Measurements from ENCODE around the gene SLC5A5. TPM values are rescaled to one million over a fixed set of nuclear protein-coding genes. Genes with fewer than 3 reads are reported as not detected.

SLC5A5 gene
- total and polyA plus RNA-seq, 2 of the 8 experiments (the other 6 are each of a cell fraction or from before 2014, with no cell fraction given): 1.5 to 1.8 TPM

DNA sequence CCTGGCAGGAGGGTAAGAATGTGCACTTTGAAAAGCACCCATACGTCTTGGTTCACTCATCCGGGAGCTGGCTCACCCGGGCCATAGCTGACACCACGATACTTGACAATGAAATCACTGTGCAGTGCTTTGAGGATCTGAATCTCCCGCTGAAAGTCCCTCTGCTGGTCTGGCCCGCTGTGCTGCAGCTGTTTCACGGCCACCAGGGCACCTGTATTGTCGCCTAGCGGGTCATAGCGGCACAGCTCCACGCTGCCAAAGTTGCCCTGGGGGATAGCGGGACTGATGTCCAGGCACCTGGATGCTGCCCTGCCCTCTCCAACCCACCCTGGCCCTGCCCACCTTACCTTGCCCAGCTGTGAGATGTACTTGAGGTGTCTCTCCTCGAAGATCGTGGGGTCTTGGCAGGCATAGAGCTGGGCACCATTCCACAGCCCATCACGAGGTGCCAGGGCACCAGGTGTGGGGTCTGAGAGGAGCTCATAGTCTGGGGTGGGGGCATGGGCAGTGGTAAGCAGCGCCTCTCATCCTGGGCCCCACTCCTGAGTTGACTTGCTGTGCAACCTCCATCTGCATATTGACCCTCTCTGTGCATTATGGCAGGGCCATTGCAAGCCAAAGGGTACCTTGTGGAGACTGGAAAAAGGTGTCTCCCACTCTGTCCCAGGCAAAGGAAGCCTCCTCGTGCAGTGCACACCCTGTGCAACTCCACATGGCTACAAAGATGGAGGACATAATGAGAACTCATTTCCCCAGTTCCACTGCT is 39.1 kb upstream of the SLC5A5 start (continued):
- no peak for TF ChIP-seq RNF2 (IDR thresholded peaks at IDR 0.05; ENCODE audit: borderline replicate concordance, low read depth, low read length, missing control alignments, poor library complexity, severe bottlenecking)
